Measurements from ENCODE around the gene OR2L3.
"Not testable (repeated sequence)": the region's sequence is repeated elsewhere in the genome, so short reads cannot be mapped to it uniquely, and the experiment has no call there.

Gene OR2L3, protein sequence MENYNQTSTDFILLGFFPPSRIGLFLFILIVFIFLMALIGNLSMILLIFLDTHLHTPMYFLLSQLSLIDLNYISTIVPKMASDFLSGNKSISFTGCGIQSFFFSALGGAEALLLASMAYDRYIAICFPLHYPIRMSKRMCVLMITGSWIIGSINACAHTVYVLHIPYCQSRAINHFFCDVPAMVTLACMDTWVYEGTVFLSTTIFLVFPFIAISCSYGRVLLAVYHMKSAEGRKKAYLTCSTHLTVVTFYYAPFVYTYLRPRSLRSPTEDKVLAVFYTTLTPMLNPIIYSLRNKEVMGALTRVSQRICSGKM

DNA sequence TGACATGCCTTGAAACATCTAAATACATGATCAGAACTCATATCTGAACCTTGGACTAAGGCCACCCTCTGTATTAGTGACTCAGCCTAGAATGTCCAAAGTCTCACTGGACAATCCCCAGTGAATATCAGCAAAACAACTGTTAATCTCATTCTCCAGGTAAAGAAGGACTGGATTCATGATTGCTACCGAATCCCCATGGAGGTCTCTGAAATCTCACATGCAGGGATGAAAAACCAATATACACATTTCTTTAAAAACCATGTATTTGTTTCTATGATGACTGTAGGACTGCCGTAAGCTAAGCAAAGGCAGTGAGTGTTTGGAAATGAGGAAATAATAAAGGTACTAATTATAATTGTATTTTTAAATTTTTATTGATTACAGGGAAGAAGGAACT is at the start of gene OR2L3:
TSS of gene OR2L3 (plus strand) at position 301 of the 400 bp plus-strand sequence. CDS start 13,846 bp downstream, outside the sequence.
- DNase-seq = no peak

DNA sequence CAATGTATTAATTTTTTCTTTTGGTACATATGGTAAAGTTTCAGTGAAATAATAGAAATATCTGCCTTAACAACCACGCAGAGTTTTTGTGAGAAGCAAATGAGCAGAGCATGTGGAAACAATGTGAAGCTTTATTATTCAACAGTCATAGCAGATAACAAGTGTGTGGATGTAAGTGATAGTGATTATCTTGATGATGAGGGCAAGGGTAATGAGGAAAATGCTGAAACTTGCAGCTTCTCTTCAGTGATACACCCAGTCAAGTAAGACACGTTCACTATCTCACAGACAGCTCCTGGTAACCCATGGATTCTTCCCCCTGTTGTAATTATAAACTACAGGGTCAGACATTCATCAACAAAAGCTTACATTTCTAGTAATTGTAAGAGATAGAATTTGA is 47.8 kb upstream of the OR2L3 start:
- no peak for DNase-seq

DNA sequence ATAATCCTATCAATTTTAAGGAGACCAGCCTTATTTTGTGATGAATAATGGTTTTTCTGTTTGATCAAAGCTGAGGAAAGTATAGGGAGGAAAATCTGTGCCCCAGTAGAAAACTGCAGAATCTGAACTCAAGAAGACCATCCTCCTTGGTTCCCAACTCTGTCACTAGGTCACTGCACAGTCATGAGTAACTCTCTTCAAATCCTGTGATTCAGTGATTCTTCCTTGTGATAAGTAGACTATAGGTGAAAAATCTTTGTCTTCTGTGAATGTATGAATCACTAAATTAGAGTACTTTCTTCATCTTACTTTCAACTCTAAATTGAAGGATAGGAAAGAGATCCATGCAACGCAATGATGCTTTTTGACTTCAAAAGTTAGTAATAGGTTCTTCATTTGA is 46.5 kb upstream of the OR2L3 start:
- no peak for DNase-seq

DNA sequence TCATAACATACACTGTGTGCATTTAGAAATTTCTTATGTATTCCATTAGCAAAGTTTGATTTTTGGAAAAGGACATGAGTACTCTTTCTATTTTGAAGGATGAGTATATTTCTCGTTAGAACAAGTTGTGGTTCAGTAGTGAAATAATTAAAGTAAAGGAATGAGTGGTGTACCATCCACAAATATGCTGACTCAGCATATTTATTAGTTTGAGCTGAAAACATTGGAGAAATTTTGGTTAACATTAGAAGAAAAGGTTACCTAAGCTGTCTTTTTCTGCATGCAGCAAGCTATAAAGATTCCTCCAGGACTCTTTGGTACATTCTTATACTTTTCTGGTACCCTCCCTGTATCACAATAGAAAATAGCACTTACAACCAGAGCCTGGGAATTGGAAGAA is 38.9 kb upstream of the OR2L3 start:
- no peak for DNase-seq

DNA sequence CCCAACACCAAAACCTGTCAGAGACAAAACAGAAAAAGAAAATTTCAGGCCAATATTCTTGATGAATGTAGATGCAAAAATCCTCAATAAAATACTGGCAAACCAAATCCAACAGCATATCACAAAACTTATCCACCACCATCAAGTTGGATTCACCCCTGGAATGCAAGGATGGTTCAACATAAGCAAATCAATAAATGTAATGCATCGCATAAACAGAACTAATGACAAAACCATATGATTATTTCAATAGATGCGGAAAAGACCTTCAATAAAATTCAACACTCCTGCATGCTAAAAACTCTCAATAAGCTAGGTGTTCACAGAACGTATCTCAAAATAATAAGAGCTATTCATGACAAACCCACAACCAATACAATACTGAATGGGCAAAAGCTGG is 37.0 kb upstream of the OR2L3 start:
- no peak for DNase-seq

DNA sequence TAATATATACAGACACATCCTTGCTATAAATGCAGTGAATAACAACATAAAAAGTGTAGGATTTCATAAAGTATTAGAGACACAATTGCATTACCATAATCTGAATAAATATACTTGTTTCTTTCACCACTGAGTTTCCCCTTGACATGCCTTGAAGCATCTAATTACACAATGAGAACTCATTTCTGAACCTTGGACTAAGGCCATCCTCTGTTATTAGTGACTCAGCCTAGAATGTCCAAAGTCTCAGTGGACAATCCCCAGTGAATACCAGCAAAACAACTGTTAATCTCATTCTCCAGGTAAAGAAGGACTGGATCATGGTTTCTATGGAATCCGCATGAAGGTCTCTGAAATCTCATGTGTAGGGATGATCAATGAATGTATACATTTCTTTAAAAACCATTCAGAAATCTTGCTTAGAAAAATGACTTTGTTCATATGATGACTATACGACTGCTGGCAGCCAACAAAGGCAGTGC is 33.4 kb upstream of the OR2L3 start, which contains the start of gene OR2L5:
TSS of gene OR2L5 (plus strand) at position 432 of the 482 bp plus-strand sequence. CDS start 8,288 bp downstream, outside the sequence.
- DNase-seq = no peak

DNA sequence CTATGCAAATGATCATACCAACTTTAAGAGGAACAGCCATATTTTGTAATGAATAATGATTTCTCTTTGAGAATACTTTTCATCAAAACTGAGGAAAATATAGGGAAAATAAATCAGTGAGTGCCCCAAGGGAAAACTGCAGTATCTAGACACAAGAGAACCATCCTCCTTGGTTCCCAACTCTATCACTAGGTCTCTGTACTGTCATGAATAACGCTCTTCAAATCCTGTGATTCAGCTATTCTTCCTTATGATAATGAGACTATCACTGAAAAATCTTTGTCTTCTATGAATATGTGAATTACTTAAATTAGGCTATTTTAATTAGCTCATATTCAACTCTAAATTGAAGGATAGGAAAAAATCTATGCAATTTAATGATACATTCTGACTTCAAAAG is 30.8 kb upstream of the OR2L3 start:
- DNase-seq = no peak

DNA sequence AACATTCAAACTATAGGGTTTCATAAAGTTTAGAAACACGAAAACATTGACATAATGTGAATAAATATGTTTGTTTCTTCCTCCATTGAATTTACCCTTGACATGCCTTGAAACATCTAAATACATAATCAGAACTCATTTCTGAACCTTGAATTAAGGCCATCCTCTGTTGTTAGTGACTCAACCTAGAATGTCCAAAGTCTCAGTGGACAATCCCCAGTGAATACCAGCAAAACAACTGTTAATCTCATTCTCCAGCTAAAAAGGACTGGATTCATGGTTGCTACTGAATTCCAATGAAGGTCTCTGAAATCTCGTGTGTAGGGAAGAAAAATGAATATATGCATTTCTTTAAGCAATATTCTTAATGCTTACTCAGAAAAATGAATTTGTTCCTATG is 16.9 kb upstream of the OR2L3 start, which contains the start of gene OR2L2:
TSS of gene OR2L2 (plus strand) at position 301 of the 400 bp plus-strand sequence. CDS start 8,198 bp downstream, outside the sequence.
- DNase-seq = no peak

DNA sequence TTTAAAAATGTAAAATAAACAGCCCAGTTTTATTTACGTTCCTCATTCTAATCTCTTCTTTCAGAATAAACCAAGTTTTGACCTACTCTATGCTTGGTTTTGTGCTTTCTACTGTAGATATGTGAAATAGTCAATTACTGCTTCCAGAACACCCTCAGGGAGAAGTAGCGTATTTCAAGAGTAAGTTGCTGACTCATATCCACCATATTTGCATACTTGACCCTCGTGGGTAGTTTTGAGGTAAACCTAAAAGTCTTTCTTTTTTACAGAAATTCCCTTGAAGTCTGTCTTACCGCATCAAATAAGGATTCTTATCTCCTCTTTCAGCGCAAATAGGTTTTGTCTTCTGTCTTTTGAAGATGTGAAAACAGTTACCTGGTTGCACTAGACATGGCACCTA is 1.4 kb upstream of the OR2L3 start:
- no peak for DNase-seq

DNA sequence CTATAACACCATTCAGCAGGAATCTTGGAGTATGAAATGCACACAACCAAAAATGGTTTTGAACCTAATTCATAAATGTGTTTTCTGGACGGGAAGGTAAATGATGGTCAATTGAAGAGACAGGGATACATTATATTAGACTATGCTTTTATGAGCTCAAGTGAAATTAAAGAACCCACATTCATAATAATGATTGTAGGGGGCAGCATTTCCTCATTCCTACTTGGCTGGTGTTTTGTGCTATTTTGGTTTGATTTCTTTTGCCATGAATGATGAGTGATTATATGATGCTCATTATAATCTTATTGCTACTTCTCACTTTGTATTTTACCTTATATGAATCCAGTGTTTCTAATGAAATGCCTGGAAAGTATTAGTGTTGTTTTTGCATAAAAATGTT is 372 bp downstream of the OR2L3 start:
- no peak for DNase-seq

DNA sequence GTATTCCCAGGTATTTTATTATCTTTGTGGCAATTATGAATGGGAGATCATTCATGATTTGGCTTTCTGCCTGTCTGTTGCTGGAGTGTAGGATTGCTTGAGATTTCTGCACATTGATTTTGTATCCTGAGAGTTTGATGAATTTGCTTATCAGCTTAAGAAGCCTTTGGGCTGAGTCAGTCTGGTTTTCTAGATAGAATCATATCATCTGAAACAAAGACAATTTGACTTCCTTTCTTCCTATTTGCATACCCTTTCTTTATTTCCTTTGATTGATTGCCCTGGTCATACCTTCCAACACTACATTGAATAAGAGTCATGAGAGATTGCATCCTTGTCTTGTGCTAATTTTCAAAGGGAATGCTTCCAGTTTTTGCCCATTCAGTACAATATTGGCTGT is 8.0 kb downstream of the OR2L3 start:
- DNase-seq = no peak

DNA sequence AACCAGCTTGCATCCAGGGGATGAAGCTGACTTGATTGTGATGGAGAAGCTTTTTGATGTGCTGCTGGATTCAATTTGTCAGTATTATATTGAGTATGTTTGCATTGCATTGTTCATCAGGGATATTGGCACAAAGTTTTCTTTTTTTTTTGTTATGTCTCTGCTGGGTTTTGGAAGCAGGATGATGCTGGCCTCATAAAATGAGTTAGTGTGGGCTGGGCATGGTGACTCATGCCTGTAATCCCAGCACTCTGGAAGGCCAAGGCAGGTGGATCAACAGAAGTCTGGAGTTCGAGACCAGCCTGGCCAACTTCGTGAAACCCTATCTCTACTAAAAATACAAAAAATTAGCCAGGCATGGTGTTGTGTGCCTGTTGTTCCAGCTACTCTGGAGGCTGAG is 8.6 kb downstream of the OR2L3 start:
- DNase-seq = no peak

DNA sequence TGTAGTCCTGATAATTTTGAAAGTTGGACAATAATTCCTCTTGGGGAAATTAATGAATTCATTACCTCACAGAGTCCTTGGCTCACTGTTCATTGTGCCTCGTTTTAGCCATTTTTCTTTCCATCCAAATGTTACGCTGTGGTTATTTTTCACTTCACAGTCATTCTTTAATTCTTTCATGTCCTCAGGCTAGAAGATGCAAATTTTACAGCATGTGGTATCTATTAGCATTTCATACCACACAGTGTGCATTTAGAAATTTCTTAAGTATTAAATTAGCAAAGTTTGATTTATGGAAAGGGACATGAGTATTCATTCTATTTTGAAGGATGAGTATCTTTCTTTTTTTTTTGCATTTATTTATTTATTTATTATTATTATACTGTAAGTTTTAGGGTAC is 18.4 kb downstream of the OR2L3 start:
- DNase-seq = no peak

DNA sequence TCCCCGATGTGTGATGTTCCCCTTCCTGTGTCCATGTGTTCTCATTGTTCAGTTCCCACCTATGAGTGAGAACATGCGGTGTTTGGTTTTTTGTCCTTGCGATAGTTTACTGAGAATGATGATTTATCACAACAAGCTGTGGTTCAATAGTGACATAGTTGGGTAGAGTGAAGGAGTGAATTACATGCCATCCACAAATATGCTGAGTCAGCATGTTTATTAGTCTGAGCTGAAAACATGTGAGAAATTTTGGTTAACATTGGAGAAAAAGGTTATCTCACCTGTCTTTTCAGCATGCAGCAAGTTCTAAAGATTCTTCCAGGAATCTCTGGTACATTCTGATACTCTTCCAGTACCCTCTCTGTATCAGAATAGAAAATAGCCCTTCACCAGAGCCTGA is 19.0 kb downstream of the OR2L3 start:
- DNase-seq = no peak

DNA sequence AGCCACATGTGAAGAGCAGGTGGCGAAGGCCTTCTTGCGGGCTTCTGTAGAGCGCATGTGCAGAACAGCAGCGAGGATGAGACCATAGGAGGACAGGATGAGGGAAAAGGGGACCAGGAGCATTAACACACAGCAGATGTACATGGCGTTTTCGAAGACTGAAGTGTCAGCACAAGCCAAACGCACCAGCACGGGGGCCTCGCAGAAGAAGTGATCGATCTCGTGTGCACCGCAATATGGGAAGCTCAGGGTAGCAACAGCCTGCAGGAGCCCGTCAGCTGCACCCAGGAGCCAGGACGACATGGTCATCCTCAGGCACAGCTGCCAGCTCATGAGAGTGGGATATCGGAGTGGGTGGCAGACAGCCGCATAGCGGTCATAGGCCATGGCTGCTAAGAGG is 37.2 kb downstream of the OR2L3 start:
- DNase-seq = not testable (repeated sequence)

DNA sequence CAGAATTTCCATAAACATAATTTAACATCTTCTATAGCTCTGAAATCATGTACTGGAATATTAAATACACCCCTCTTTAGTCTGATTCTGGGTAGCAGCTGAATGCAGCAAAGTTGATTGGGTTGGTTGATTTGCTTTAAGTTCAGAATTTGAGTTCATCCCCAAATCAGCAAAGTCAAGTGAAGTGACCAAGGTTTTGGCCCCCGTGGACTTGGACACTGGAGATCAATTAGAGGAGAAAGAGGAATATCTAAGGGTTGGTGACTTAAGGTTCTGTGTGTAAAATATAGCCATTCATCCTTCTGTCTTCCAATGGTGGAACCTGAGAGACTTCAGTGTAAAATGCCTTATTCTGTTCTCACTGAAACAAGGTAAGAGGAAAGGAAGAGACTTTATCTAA is 48.2 kb downstream of the OR2L3 start, which contains the start of gene OR2L13:
TSS of gene OR2L13 (plus strand) at position 301 of the 400 bp plus-strand sequence. CDS start 4,192 bp downstream, outside the sequence.
- no peak for DNase-seq

DNA sequence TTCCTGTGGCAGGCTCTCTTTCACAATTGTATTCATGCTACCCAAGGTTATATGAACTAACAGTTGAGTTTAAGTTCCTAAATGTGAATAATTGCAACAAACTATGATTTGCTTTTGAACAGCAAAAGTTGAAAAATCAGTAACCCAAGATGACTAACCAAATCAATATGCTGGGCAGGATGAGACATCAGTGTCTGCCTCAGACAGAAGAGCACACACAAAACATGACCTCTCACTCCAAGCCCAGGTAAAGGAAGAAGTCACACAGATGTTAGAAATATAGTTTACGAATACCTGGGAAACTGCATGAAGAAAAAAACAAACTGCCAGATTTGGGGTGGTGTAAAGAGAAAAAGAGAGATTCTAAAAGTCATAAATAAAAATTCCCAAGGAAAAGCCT is 51.9 kb downstream of the OR2L3 start:
- DNase-seq = no peak

DNA sequence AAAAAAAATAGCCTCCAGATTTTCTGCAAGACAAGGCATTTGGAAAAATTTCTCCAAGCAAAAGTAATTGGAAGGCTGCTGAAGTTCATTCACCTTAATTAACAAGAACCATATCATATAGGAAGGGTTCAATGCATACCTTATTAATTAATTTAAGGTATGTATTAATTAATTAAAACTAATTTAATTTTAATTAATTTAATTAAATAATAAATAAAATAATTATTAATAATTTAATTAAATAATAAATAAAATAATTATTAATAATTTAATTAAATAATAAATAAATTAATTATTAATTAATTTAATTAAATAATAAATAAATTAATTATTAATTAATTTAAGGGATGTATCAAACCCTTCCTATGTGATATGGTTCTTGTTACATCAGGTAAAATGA is 56.2 kb downstream of the OR2L3 start:
- no peak for DNase-seq

DNA sequence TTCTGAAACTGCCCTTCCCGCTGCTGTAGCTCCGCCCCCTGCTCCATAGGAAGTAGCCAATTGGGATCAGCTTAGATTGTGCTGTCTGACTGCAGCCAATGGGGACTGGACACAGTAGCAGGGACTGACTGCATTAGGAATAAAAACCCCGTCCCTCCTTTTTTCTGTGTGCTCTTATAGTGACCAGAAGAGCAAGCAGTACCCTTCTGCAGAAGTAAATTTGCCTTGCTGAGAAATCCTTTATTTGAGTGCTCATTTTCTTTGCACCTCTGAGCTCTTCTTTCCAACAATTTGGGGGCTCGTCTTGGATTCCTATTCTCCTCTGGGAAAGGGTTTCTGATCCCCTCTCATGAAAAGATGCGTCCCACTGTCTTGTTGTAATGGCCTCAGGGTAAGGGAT is 64.5 kb downstream of the OR2L3 start:
- no peak for DNase-seq

All from activated effector memory CD4-positive, alpha-beta T cell treated with Interleukin-2 at 50 U/mL for 16 hours (primary cell).